Raji (cell line): ENCODE measurements around the gene DNAJC18.

Experiments
- POLR2A ChIP-seq: IDR thresholded peaks from 2 replicates; pipeline ENCODE4 v1.6.1; 2011; ENCODE audit warnings: low read depth, low read length, control low read depth; ENCODE audit not compliant: insufficient read depth

The DNAJC18 gene

DNA sequence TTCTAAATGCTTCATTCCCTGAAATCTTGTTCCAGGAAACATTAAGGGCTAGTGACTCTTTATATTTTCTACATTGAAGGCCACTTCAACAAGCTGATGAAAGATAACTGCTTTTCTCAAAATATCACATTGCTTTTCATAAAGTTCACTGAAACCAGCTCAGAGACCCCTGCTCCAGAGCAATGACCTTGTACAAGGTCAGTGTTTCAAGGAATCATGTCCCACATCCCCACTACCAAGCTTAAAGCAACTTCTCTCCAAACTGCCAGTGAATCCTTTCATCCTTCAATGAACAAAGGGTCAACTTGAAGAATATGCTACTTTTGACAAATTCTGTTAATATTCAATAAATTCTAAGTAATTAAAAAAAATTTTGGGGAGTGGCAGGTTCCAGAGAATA lies 23.5 kb downstream of the DNAJC18 start:
- no peak for TF ChIP-seq POLR2A

DNA sequence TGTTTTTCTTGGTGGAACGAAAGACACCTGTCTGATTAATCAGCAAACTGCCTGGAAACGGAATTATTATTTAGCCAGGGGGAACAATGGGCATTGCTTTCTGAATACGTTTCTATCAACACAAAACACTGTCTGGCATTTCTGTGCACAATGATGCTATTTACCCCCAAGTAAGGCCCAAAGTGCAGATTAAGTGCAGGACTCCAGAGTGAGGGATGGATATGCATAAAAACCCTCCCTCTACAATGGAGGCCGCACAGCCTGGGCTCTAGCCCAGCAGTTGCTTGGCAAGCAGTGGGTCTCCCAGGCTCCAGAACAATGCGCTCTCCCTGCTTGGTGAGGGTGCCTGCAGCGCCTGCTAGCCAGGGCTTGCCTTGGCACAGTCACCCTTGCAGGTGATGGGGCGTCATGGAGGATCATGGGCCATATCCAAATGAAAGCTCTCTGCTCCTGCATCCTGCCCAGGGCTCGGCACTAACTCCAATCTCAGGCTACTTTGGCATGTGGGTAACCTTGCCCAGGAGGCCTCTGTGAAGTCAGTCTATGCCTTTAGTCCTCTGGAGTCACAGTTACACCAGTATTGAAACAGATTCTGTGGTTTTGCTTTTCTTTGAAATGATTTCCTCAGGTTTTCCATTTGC lies 24.0 kb downstream of the DNAJC18 start:
- TF ChIP-seq POLR2A: no peak

DNA sequence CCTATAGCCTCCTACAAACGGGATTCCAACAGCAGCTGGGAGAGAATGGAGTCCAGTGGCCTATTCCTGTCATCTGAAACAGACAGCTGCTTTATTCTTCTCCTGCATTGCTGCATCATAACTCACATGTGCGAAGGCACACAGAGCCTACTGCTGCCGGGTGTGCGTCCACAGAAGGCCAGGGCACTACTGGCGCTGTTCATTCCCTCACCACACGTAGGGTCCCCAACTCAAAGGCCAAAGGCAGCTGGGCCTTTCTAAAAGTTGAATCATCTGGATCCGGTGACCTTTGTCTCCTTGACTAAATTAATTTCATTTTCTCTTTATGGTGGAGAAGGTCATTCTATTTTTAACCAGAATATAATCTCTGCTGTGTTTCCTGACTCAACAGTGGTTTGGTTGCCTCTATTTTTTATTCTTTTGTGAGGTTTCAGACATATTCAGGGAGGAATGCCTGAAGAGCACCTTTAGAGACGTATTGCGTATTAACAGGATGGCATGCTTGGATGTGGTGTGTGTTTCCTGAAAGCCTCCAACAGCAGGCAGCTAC lies 24.7 kb downstream of the DNAJC18 start:
- TF ChIP-seq POLR2A: no peak

DNA sequence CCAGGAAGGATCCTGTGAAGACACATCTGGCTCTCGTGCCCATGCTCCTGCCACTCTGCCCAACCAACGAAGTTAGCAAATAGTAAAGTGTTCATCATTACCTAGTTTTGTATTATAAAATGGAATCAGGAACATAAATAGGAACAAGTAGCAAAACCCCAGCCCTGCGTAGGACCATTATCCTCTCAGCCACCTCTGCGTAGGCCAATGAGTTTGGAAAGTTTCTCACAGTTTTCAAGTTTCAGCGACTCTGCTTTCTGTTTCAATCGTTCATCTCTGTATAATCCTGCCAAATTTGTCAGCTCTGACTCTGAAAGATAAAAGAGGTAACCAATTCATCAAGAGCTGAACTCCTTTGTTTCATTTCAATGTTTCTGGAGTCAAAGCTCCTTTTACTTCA lies 25.4 kb downstream of the DNAJC18 start:
- no peak for TF ChIP-seq POLR2A

DNA sequence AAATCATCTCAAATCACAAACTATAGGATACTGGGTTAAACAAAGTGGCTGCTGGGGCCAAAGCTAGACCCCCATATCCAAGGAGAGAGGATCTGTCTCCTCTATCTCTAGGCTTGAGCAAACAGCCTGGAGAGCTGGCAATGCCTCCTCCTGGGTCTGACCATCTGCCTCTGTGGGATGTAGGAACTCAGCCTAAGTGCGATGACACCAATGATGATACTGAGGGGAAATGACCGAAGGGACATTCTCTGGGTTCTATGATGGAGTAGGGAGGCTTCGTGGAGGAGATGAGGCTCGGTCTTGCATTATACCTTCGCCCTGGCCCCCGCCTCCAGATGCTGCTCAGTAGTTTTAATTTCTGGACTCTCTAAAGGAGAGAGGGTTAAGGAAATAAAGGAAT lies 26.2 kb downstream of the DNAJC18 start:
- TF ChIP-seq POLR2A: no peak

DNA sequence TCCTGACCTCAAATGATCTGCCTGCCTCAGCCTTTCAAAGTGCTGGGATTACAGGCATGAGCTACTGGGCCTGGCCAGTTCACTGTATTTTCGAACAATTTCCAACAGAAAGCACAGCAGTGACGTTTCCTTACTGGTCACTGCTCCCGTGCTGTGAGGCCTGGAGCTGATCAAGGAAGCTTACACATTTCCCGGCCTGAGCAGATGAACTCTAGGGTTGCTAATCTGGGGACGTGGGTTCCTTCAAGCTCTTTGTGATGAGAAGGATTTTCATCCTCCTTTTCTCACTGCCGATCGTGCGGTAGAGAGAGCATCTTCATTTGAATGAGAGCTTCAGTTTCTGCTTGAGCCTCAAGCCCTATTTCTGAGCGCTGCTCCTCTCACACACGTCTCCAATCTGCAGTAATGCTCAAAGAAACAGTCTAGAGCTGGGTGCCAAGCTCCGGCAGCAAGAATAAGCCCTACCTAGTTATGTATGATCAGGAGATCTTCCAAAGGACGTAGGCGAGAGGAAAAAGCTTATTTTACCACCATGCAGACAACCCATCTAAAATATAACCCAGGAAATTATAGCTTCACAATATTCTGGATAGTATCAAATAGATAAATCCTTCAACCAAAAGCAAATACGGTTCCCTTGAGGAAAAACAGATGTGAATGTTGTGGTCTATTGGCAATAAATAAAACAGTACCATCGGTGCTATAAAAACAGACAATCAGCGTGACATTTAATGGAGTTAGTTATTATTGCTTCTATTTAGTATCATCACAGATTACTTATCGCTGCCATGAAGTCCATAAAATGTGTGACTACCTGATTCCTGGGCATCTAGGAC lies 28.1 kb downstream of the DNAJC18 start:
- TF ChIP-seq POLR2A: no peak

DNA sequence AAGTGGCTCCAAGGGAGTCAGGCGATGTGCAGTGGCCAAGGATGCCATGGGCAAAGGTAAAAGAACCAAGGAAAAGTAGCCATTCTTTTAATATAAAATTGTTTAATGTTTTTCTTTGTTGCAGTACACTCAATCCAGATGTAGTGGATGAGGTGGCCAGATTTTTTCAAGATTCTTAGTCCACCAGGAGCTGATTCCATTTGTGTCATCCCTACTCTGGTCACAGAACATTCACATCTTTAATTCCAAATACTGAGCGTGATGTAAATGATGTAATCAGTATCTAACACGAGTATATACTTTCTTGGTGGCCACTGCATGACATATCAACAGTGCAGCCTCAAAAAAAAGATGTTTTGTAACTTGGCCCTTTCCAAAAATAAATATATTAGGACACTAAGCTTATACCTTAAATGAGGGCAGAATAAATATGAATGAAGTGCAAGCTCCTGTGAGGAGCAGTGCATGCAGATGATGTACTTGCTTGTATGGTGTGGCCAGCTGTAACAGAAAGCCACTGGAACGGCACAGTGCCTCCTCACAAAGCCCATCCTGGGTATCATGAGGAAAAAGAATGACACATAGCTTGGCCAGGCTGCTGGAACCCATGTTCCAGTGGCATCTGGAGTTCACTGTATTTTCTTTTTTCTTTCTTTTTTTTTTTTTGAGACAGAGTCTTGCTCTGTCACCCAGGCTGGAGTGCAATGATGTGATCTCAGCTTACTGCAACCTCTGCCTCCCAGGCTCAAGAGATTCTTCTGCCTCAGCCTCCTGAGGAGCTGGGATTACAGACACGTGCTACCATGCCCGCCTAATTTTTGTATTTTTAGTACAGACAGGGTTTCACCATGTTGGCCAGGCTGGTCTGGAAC lies 29.0 kb downstream of the DNAJC18 start:
- no peak for TF ChIP-seq POLR2A

DNA sequence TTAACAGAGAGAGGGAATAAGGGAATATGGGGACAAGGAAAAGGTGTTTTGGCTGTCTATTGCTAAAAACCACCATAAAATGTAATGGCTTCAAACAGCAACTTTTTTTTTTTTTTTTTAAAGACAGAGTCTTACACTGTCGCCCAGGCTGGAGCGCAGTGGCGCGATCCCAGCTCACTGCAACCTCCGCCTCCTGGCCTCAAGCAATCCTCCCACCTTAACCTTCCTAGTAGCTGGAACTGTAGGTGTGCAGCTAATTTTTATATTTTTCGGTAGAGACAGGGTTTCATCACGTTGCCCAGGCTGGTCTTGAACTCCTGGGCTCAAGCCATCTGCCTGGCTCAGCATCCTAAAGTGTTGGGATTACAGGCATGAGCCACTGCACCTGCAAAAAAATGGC lies 31.1 kb downstream of the DNAJC18 start:
- no peak for TF ChIP-seq POLR2A

DNA sequence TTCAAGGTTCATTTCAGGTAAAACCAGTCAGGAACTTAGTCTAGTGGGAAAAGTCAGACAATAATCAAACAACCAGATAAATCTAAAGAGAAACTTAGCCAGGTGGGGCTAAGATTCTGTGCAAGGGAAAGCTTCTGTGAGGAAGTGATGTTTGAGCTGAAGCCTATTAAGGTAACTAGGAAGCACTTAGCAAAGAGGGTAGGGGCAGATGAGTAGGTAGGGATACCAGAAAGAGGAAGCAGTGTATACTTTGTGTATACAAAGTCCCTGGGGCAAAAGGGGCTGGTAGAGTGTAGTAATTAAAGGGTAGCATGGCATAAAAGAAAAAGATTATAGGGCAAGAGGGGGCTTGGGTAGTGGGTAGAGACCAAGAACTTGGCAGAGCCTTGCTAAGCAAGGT lies 31.8 kb downstream of the DNAJC18 start:
- TF ChIP-seq POLR2A: 0 out of 2 replicates have a peak, but pooled peaks have one; percentile 22

DNA sequence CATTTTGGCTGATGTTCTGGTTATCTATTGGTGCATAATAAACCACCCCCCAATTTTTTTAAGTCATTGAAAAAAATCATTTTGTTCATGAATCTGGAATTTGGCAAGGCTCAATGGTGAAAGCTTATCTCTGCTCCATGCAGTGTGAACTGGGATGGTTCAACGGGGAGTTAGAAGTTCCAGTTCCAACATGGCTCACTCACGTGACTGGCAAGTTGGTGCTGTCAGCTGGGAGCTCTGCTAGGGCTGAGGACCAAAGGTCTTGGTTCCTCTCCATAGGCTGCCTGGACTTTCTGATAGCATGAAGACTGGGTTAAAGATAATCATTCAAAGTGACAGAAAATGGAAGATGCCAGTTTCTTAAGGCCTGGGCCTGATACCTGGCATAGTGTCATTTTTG lies 32.4 kb downstream of the DNAJC18 start:
- TF ChIP-seq POLR2A: no peak

DNA sequence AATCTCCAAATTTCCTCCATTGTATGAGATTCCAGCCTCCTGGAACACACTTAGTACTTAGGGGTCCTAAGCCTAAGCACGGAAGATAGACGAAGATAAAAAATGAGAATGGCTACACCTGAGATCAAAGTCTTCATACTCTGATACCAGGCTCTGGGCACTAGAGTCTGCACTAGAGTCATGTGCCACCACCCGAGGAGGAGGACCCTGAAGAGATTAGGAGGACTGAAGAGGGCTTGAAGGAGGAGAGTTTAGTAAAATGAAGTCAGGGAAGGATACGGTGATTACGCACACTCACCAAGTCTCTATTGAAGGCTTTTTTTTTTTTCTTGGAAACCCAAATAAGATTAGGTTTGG lies 34.9 kb downstream of the DNAJC18 start:
- TF ChIP-seq POLR2A: no peak

DNA sequence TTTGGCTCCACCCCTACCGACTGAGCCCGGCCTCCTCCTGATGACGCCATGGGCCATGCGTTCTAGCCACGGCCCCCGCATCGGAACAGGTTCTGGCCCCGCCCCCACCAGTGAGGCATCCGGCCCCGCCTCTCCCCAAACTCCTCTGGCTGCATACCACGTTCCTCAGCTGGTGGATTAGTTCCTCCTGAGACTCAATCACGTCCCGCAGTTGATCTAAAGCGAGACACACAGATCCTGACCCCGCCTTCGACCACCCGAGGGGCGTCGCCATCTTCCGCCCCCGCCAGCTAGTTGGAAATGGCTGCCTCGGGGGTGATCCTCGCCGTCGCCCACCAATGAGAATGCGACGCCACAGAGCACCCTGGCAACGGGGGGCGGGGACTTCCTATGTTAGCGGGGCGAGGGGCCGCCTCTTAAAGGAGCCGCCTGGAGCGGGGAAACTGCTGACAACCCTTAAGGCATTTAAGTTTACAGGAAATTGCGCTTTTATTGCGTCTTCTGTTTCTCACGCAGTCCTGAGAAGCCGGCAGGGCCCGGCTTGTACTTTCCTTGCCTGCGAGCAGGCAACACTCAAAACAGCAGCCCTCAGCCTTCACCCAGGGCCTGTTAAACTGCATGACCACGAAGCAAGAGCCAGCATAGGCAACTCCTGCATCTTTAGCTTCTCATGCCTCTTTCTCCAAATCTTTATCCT lies 35.4 kb downstream of the DNAJC18 start, which contains the start of gene SPATA24:
Gene SPATA24, minus strand, starts transcription at position 303 of the 697 bp plus-strand sequence. Its CDS starts 29 bp downstream, at position 274.
- peak; percentile 59 for TF ChIP-seq POLR2A

DNA sequence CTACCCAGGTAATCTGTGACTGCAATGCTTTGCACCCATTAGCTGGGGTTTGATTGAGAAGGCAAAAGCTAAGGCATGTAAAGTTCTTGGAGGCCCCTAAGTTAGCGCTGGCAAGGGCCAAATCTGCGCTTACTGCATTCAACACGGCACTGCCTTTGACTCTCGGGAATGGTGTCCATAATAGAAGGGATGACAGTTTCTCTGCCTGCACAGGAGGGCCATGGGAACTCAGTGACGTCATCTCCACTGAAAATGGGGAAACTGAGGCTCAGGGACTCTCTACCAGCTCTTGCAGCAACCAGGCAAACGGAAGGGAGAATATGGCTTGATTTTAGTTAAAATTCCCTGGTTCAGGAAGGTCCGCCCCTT lies 35.9 kb downstream of the DNAJC18 start:
- TF ChIP-seq POLR2A: no peak; the same call in 1 of the 2 replicates

DNA sequence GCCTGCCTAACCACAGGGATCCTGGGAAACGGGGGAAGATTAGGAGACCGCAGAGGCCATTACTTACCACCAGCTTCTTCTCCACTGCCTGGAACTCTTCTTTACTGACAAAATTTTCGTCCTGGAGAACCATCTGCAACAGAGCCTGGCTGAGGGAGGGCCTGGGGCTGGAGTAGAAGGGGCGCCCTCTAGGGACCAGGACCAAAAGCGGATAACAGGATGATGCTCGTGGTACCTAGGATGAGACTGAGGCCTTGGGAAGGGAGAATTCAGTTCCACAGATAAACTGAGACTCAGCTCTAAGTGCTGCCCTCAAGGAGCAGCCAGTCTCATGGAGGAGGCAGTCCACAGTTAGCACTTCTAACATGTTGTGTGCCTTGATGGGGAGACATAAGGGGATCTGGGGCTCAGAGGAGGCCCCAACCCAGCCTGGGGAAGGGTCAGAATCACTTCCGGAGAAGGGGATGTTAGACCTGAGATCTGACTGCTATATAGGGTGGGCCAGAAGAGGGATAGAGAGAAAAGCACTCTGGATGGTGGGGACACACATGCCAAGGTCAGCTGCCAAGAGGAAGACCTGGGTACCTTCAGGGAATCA lies 36.7 kb downstream of the DNAJC18 start:
- TF ChIP-seq POLR2A: no peak

DNA sequence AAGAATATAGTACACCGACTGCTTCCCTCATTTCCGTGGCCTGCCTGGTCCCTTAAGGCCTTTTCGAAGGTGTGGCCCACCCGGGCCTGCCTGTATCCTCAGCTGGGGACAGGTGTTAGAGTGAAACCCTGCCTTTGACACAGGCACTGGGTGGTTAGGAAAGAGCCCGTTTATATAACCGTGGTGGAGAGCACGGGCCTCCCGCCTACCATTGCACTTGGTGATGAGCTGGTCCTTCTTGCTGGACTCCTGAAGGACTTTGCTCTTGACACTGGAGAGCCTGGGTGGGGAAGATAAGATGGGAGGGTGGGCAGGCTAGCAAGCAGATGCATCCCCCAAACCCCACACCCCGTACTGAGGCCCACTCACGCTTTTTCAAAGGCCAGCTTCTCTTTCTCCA lies 37.8 kb downstream of the DNAJC18 start:
- peak; percentile 19; the same call in 1 of the 2 replicates for TF ChIP-seq POLR2A
